ENCODE measurements around the gene PIN1. TPM values are rescaled to one million over a fixed set of nuclear protein-coding genes. Genes with fewer than 3 reads are reported as not detected.

Gene PIN1
- total RNA-seq, 4 donors from 2014 or later: 67.8 to 97.7 (median 79.6) TPM

GRCh38 chr19:9848762-9849161 is 13.6 kb downstream of the PIN1 start:
- no peak for DNase-seq (ENCODE audit: low spot score in 2 of 2)
- intact Hi-C loops (cut with DNase I; ENCODE audit: low total_unique reads): no loop called here
- no peak overlapping the region for H3K4me3 ChIP-seq (ENCODE audit: low read depth, poor library complexity, severe bottlenecking)
- WGBS, 2 donors: 78 to 85% methylated on average over 23 of the region's 23 CpGs
- TF ChIP-seq POLR2A (IDR thresholded peaks at IDR 0.05) (no peak), CTCF (IDR thresholded peaks at IDR 0.05) (no peak)

- H3K4me3 ChIP-seq (ENCODE audit: low read depth, poor library complexity, severe bottlenecking): no peak overlapping the region
- intact Hi-C loops (cut with DNase I; ENCODE audit: low total_unique reads): no loop called here
- 73% methylated on average over 6 to 7 of the region's 7 CpGs for WGBS, 2 donors
- TF ChIP-seq POLR2A (IDR thresholded peaks at IDR 0.05): no peak
- no peak for TF ChIP-seq CTCF (IDR thresholded peaks at IDR 0.05)
- DNase-seq (ENCODE audit: low spot score in 2 of 2): no peak
These were observed 14.7 kb downstream of the PIN1 start for GRCh38 chr19:9849791-9850190.

- 62 to 68% methylated on average over 17 to 18 of the region's 19 CpGs for WGBS, 2 donors
- intact Hi-C loops (cut with DNase I; ENCODE audit: low total_unique reads): no loop called here
- no peak overlapping the region for H3K4me3 ChIP-seq (ENCODE audit: low read depth, poor library complexity, severe bottlenecking)
- TF ChIP-seq POLR2A (IDR thresholded peaks at IDR 0.05) (no peak), CTCF (IDR thresholded peaks at IDR 0.05) (no peak)
- DNase-seq (ENCODE audit: low spot score in 2 of 2): no peak
These were observed 15.3 kb downstream of the PIN1 start for GRCh38 chr19:9850235-9850959.

- WGBS, 2 donors: 93 to 94% methylated on average over 37 to 38 of the region's 38 CpGs
- DNase-seq (ENCODE audit: low spot score in 2 of 2): no peak
- no peak overlapping the region for H3K4me3 ChIP-seq (ENCODE audit: low read depth, poor library complexity, severe bottlenecking)
- intact Hi-C loops (cut with DNase I; ENCODE audit: low total_unique reads): no loop called here
- no peak for TF ChIP-seq CTCF (IDR thresholded peaks at IDR 0.05)
- no peak for TF ChIP-seq POLR2A (IDR thresholded peaks at IDR 0.05)
These were observed 19.2 kb downstream of the PIN1 start for GRCh38 chr19:9854282-9854846.

- 96 to 99% methylated on average over 8 to 9 of the region's 9 CpGs for WGBS, 2 donors
- DNase-seq (ENCODE audit: low spot score in 2 of 2): no peak
- intact Hi-C loops (cut with DNase I; ENCODE audit: low total_unique reads): no loop called here
- H3K4me3 ChIP-seq (ENCODE audit: low read depth, poor library complexity, severe bottlenecking): no peak overlapping the region
- TF ChIP-seq CTCF (IDR thresholded peaks at IDR 0.05) (no peak), POLR2A (IDR thresholded peaks at IDR 0.05) (no peak)
These were observed 21.5 kb downstream of the PIN1 start for GRCh38 chr19:9856609-9857008.
